GM18517 (cell line): ENCODE results near the gene ZEB1.
"Not testable (repeated sequence)": the region's sequence is repeated elsewhere in the genome, so short reads cannot be mapped to it uniquely, and the experiment has no call there.

ENCODE experiments used
- ATAC-seq: cut with Tn5 transposase; IDR thresholded peaks from one replicate; pipeline ENCODE4 v1.9.1; 2021; ENCODE audit warnings: mild to moderate bottlenecking, moderate library complexity; ENCODE audit not compliant: unreplicated experiment

Gene ZEB1

DNA sequence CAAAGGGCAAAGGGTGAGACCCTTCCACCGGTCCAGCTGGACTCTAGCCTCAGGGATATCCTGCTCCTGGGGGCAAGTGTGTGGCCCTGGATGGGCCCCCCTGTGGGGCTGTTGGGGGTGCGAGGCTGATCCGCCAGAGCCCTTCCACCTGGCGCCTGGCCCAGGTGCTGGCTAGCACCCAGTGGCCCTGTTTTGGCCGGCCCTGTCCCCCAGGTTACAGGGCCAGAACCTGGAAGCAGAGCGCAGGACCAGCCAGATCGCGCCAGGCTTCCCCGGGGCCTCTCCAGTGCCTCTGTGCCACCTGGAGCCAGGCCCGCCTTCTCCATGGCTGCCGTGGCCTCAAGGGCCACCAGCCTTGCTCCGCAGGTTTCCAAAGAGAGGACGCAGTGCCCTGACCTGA is 45.2 kb downstream of the ZEB1 start:
- ATAC-seq: not testable (repeated sequence)

DNA sequence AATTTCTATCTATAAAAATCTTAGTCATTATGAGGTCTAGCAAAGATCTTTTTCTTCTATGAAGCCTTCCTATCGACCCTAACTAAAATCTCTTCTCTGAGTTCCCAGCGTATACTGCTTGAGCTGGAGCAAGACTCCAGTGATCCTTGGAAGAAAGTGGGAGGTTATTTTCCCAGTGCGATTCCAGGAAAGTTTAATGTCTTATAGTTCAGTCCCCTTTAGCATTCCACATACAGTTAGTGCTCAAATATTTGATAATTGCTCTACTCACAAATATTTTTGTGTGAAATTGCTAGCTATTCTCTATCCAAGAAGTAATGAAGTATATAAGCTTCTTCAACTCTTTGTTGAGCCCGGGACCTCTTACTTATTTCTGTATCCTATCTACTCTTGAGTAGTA is 47.7 kb downstream of the ZEB1 start:
- no peak for ATAC-seq

DNA sequence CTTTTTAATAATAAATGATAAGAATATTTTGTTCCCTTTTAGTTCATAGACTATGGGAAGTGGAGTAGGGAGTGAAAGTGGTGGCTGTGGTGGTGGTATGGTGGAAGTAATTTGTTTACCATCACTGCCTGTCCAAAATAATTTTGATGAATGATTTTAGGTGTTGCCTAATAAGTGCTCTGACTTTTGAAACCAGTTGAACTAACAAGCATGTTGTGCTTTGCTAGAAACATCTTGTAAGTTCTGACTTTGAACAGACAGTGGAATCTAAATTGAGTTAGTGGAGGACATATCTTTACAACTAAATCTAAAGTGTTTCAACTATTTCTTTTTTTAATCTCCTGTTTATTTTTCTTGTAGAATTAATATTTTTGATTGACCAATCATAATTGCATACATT is 49.7 kb downstream of the ZEB1 start:
- no peak for ATAC-seq

DNA sequence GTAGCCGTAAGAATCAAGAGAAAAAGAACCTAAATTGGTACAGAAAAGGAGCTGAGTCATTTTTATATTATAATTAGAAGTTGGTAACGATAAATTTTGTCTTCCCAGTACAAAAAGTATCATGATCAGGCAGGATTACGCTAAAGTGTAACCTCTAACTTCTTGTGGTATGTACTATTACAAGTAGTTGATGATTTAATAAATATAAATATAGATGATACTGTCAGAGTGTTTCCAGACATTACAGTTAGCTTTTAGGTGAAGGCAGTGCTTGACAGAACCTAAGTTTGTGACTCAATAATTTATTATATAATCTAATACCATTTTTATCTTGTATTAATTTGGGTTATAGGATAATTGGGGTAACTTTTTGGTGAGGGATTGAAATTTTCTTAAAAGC is 53.4 kb downstream of the ZEB1 start:
- ATAC-seq: no peak

DNA sequence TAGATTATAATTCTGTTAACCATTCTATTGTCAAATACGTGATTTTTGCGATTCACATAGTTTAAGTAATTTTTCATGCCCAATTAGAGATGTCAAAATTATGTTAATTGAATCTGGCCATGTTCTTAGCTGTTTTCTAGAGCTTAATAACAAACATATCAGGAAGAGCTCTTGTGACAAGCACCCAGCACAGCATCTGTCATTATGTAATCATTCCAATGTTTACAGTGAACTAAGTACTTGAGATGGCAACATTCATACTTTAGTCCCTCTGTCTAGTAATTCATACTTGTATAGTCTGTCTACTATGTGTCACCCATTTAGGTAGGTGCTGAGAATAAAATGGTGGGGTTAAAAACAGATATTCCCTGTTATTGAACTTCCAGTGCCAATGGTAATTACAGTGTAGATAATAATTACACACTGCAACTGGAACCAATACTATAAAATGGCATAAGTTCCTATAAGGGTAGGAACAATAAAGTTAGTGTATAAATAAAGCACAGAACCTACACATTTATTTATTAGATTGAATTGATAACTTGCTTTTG is 55.2 kb downstream of the ZEB1 start:
- no peak for ATAC-seq

DNA sequence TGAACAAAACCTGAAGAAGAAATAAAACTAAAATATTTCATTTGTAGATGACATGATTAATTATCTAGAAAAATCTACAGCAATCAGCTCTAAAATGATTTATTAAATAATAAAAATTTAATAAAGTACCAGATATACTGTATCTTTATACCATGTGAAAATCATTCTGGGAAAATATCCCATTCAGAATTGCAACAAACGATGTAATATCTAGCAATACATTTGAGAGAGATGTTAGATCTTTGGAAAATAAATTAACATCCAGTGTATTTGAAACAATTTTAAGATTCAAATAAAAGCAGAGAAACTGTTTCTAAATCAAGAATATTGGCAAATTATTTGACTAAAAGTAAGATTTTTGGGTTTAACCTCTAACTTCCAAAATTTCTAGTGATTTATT is 62.2 kb downstream of the ZEB1 start:
- no peak for ATAC-seq

DNA sequence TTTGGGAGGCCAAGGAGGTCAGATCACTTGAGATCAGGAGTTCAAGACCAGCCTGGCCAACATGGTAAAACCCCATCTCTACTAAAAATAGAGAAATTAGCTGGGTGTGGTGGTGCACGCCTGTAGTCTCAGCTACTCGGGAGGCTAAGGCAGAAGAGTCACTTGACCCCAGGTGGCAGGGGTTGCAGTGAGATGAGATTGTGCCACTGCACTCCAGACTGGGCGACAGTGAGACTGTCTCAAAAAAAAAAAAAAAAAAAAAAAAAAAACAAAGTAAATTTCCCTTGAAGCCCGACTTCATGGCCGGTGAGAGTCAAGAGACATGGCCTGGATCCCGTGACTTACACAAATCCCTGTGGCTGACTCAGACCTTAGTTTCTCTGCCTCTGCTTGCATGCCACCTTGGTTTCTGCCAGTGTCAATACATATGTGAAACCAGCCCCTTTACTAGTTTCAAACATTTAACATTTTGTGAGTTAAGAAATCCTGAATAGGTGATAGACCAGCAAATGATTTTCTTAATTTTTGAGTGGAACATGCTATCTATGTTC is 62.8 kb downstream of the ZEB1 start:
- no peak for ATAC-seq

DNA sequence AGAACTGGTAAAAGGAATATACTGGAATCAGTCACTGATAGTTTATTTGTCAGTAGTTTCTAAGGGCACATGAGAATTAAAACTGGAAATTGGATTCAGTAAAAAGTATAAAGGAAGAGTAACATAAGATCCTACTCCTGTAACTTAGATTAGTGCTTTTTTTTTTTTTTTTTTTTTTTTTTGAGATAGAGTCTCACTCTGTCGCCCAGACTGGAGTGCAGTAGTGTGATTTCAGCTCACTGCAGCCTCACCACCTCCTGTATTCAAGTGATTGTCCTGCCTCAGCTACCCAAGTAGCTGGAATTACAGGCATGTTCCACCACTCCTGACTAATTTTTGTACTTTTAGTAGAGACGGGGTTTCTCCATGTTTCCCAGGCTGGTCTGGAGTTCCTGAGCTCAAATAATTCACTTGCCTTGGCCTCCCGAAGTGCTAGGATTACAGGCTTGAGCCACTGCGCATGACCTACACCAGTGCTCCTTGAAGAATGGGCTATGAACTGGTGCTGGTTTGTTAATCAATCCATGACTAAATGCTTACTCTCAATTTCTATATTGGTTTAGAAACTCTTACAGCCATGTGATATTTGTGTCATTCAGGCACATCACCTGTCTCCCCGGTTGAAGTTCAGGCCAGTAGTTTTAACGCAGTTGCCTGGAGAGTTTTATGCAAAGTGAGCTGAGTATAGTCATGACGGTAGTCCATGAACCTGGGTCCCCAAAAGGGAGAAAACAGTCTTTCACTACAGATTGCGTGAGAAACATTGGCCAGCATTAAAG is 65.0 kb downstream of the ZEB1 start:
- peak; percentile 97 for ATAC-seq

DNA sequence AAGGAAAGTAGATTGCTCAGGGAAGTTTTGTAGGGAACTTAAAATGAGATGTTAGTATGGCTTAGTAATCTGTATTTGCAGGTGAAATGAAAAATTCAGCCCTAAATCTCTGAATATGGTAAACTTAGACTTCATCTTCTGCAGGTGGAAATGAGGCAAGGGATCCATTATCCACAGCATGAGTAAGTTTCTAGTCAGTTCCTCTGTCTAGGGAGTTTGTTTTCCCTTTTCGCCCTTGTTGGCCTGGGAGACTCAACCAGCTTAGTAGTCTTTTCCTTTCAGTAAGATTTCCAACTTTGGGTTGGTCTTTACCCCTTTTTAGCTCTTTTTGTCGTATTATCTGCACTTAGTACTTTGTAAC is 65.6 kb downstream of the ZEB1 start:
- peak; percentile 17 for ATAC-seq

DNA sequence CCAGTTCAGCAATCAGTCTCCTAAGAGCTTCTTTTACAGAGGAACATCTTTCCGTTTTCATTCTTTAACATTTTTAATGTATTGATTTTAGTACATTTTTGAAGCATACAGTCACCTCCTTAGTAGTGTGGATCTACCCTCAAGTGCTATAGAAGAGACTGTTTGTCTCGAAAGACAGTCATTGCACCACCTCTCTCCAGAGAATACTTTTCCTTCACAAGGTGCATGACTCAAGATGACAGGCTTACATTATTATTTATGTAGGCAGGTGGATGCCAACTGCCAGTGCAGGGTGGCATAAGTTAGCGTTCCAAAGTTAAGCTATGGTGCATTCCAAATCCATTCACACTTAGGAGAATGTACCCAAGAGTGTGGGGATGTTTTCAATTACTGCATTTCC is 71.8 kb downstream of the ZEB1 start:
- ATAC-seq: no peak

DNA sequence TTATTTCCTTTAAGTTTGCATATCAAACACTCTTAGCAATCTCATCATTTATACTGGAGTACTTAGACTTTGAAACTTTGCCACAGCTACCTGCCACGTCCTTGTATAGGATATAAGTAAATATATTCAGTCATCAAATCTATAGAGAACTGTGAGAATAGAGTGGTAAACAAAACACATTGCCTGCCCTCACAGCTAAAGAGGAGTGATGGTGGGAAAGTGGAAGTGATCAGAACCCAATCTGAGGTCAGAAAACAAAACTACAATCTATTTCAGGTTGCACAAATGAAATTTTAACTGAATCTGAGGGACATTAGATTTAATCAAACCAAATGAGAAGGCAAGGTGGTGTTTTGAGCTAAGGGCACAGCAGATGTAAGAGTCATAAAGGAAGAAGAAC is 74.8 kb downstream of the ZEB1 start:
- ATAC-seq: no peak

DNA sequence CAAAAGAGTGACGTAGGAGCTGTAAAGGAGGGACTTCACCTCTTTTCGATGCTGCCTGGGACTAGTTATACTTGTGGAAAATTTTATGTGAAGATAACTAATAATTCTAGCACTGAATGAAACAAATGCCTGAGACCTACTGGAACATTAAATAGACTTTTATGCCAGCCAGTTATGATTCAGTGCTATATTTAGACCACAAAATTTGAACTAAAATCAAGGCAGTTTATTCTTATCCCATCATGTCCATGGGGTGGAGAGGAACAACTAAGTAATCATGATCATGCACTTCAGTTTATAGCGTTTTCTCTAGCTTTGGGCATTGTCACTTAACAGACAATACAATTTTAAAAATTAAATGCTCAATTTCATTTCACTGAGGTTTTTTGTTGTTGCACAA is 76.7 kb downstream of the ZEB1 start:
- no peak for ATAC-seq

DNA sequence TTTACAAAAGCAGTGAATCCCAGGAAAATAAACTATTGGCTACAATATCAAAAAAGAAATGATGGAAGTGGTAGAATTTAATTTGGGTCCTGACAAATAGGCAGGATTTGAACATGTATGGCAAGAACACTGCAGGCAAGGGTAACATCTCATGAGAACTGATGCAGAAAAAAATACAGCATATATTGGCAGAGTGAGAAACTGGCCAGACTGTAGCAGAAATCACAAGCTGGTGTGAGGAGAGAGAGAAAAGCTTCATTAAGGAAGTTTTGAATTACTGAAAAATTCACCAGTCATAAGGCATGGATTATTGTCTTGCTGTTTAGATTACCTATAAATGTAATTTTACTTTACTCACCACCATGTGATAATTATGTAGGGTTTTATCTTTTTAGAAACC is 77.4 kb downstream of the ZEB1 start:
- ATAC-seq: no peak

DNA sequence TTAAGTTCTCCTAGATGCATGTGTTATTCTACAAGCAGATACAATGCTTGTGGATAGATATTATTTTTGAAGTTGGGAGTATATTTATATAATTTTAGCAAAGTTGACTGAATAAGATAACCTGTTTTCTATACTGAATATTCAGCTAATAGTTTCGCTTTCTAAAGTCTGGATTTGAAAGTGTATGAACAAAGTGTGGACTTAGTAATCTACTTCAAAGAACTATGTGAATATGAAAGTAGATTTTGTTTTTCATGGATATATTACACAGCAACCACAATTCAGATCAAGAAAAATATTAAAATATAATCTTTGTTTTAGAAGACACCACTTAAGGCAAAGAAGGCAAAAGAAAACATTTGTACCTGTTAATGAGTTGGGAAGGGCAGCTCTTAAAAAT is 78.8 kb downstream of the ZEB1 start:
- ATAC-seq: no peak

DNA sequence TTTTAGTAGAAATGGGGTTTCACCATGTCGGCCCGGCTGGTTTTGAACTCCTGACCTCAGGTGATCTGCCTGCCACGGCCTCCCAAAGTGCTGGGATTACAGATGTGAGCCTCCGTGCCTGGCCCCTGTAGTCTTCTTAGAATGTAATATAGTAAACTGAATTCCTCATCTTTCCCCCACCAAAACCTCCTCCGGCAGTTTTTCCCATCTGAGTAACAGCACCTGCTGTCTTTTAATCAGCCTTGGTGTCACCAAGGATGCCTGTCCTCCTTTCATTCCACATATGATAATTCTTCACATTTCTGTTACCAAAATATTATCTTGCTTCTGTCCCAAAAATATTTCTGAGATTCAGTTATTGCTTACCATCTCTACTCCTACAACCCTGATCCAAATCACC is 80.2 kb downstream of the ZEB1 start:
- no peak for ATAC-seq

DNA sequence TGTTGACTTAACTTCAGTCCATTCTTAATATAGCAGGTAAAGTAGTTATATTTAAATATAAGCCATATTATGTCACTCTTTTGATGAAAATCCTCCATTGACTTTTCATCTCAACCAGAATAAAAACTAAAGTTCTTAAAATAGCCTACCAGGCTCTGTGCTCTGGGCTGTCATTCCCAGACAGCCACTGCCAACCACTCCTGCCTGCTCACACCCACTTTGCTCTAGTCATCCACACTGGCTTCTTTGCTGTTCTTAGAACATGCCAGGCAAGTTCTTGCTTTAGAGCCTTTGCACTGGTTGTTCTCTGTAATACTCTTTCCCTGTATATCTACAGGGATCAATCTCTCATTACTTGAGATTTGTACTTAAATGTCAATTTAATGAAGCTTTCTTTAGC is 80.6 kb downstream of the ZEB1 start:
- ATAC-seq: no peak

DNA sequence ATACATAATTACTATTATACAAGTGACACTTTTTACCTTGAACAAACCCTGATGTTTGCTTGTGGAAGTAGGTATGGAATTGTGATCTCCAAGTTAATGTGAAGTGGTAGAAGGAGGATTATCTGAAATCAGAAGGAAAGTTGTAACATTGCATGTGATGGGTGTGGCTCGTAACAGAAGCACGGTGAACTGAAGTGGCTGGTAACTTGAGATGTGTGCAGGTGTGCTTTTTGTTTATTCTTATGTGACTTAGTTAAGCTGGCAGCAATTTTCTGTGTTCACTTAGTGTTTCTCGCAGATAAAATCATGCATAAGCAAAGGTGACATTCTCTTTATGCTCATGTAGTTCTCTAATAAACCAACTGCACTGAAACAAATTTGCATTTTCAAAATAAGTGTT is 82.3 kb downstream of the ZEB1 start:
- ATAC-seq: no peak

DNA sequence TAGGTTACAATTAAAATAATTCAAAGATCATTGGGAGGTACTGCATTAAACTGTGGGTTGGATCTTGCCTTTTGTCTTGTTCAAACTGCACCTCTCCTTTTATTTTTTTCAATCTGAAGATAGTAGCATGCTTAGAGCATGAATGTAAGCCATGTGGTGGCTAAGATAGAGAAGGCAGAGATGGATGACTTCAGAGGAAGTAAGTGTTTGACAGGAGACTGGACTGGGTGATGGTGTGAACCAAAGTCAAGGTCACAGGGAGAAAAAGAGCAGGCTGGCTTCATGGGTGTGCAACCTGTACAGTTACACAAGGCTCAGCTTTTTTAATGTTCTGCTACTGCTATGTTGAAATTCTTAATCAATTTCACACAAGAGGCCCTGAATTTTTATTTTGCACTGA is 85.6 kb downstream of the ZEB1 start:
- ATAC-seq: no peak

DNA sequence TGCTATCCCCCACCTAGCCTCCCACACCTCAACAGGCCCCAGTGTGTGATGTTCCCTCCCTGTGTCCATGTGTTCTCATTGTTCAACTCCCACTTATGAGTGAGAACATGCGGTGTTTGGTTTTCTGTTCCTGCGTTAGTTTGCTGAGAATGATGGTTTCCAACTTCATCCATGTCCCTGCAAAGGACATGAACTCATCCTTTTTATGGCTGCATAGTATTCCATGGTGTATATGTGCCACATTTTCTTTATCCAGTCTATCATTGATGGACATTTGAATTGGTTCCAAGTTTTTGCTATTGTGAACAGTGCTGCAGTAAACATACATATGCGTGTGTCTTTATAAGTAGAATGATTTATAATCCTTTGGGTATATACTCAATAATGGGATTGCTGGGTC is 86.8 kb downstream of the ZEB1 start:
- ATAC-seq: not testable (repeated sequence)

DNA sequence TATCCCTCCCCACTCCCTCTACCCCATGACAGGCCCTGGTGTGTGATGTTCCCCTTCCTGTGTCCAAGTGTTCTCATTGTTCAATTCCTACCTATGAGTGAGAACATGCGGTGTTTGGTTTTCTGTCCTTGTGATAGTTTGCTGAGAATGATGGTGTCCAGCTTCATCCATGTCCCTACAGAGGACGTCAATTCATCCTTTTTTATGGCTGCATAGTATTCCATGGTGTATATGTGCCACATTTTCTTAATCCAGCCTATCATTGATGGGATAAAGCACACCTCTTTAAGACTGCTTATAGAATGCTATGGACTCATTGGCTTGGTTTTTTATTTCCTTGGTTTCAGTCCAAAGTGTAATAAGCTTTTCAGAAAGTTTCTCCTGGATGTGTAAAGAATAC is 93.4 kb downstream of the ZEB1 start:
- not testable (repeated sequence) for ATAC-seq

DNA sequence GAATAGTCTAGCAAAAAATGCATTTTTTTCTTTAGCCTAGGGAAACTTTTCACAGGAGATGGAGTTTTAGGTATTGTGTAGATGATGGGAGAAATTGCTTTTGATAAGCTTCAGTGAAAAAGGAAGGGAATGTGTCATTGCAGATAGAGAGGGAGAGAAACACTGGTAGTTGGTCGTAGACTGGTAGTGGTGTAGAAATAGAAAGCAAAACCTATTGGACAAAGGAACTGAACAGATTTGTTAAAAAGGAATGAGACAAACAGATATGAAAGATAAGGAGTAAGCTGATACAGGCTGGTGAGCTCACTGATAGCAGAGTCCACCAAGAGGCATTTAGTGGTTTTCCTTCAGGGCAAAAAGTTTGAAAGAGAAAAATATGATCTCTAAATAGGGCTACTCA is 94.3 kb downstream of the ZEB1 start:
- peak; percentile 49 for ATAC-seq

DNA sequence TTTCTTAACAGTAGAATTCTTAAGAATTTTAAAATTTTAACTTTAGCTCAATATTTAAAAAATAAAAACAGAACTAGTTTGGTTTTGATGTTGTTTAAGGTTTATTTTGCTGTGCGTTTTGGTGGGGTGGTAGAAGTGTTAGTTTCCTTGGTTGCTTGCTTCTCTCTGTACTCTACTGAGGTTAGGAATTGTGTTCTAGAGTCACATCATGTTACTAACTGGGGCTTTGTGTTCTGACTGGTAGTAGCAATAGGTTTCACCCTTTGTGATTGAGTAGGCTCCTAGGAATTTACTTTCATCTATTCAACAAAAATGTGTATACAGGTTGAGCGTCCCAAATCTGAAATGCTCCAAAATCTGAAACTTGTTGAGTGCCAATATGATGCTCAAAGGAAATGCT is 99.5 kb downstream of the ZEB1 start:
- no peak for ATAC-seq
